Measurements from ENCODE around the gene COL19A1. TPM values are rescaled to one million over a fixed set of nuclear protein-coding genes. Genes with fewer than 3 reads are reported as not detected.

COL19A1 gene
- total RNA-seq, 4 donors from 2014 or later = 0.19 TPM; not detected in 3

DNA sequence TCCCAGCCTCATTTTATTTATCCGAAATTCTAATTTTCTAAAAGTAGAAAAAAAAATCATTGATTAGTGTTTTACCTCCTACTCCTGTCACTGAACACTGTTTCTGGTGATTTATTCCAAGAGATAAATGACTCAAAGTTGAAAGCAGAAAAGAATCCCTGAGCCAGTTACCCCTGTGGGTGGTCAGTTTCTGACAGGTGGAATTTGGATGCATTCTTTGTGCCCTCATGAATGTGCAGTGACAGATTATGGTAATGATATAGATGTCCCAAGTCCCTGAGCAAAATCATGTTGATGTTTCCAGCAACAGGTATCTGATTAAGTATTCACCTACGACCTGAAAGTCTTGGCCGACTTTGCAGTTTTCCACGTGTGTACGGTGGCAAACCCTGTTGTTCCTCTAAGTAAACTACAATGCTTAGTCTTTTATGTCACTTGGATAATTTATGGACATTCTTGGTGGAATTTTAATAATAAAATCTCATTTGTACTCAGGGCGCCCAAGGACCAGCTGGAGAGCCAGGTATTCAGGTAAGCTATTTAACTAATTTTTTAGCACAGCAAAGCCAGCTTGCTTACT, 282.9 kb downstream of the COL19A1 start:
- TF ChIP-seq, protein P1, sequence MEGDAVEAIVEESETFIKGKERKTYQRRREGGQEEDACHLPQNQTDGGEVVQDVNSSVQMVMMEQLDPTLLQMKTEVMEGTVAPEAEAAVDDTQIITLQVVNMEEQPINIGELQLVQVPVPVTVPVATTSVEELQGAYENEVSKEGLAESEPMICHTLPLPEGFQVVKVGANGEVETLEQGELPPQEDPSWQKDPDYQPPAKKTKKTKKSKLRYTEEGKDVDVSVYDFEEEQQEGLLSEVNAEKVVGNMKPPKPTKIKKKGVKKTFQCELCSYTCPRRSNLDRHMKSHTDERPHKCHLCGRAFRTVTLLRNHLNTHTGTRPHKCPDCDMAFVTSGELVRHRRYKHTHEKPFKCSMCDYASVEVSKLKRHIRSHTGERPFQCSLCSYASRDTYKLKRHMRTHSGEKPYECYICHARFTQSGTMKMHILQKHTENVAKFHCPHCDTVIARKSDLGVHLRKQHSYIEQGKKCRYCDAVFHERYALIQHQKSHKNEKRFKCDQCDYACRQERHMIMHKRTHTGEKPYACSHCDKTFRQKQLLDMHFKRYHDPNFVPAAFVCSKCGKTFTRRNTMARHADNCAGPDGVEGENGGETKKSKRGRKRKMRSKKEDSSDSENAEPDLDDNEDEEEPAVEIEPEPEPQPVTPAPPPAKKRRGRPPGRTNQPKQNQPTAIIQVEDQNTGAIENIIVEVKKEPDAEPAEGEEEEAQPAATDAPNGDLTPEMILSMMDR (IDR thresholded peaks at IDR 0.05) = no peak
- TF ChIP-seq POLR2A (IDR thresholded peaks at IDR 0.05) = no peak
- Histone ChIP-seq H3K27ac (no peak overlapping the region), H3K9me3 (no peaks in the 10 kb centered on the region), H3K4me3 (no peak overlapping the region), H3K4me1 (no peaks in the 10 kb centered on the region), H3K27me3 (no peaks in the 10 kb centered on the region), H3K36me3 (no peaks in the 10 kb centered on the region)
- no peak for DNase-seq
- WGBS, 2 donors = 86 to 87% methylated on average over 6 of the region's 6 CpGs
- intact Hi-C loops (cut with DNase I) = no loop called here

DNA sequence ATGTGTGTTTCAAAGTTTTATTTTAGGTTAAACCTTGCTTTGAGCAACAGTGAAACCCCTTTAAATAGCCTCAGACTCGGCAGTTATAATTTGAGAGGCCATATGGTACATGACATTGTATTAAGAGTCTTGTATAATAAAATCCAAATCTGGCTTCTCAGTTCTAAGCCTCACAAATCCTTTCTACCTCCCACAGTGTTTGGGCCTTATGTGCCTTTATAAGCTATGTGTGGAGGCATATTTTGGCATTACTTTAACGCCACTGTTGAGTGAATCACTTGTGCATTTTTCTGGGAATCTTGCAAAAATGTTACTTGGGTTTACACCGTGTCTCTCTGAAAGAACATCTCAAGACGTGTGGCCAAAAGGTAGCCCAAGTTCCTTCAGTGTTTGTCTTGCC, 284.2 kb downstream of the COL19A1 start:
- no peak for DNase-seq
- Histone ChIP-seq H3K27me3 (no peaks in the 10 kb centered on the region), H3K9me3 (no peaks in the 10 kb centered on the region), H3K4me1 (no peaks in the 10 kb centered on the region), H3K4me3 (no peak overlapping the region), H3K27ac (no peak overlapping the region), H3K36me3 (no peaks in the 10 kb centered on the region)
- no peak for TF ChIP-seq POLR2A (IDR thresholded peaks at IDR 0.05)
- TF ChIP-seq, protein P1 (IDR thresholded peaks at IDR 0.05) = no peak
- intact Hi-C loops (cut with DNase I) = no loop called here
- 44 to 52% methylated on average over 4 of the region's 4 CpGs for WGBS, 2 donors

DNA sequence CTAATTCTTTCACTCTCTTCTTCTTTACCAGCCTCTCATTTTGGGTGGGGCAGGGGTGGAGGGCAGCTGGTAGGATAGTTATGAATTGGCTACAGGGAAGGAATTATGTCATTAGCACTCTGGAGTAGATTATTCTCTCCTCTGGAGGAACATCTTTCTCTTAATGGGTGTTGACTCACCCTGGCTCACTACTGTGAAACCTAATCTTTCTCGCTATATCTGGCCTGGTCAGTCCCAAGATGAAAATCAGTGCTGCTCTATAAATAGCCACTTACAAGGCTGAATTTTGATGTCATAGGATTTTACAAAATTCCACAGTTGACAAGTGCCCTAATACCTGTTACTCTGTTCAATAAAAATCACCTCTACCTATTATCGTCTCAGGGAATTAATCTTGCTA, 285.3 kb downstream of the COL19A1 start:
- no peaks in the 10 kb centered on the region for H3K4me1 ChIP-seq
- no peaks in the 10 kb centered on the region for H3K36me3 ChIP-seq
- no peaks in the 10 kb centered on the region for H3K9me3 ChIP-seq
- H3K27me3 ChIP-seq = no peaks in the 10 kb centered on the region
- WGBS, 2 donors = 64 to 80% methylated on average over 2 of the region's 2 CpGs
- TF ChIP-seq POLR2A (IDR thresholded peaks at IDR 0.05) = no peak
- TF ChIP-seq, protein P1 (IDR thresholded peaks at IDR 0.05) = no peak
- intact Hi-C loops (cut with DNase I) = no loop called here
- H3K4me3 ChIP-seq = no peak overlapping the region
- H3K27ac ChIP-seq = no peak overlapping the region
- no peak for DNase-seq

DNA sequence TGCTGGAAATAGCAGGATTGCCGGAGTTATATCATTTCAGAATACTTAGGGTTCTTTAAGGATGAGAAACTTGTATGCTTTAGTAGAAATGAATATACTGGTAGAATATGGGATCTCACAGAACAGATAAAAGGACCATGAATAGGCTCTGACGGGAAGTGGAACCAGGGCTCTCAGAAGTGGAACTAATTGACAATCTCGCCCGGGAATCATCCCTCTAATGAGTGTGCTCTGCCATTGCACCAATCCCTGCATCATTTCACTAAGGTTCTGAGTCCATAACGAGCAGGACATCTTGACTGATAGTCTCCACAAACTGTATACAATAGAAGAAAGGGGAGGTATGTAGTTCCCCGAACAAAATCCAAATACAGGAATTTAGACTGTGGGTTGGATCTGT, 286.4 kb downstream of the COL19A1 start:
- 61 to 73% methylated on average over 6 of the region's 6 CpGs for WGBS, 2 donors
- intact Hi-C loops (cut with DNase I) = no loop called here
- TF ChIP-seq, protein P1 (IDR thresholded peaks at IDR 0.05) = no peak
- no peak for TF ChIP-seq POLR2A (IDR thresholded peaks at IDR 0.05)

DNA sequence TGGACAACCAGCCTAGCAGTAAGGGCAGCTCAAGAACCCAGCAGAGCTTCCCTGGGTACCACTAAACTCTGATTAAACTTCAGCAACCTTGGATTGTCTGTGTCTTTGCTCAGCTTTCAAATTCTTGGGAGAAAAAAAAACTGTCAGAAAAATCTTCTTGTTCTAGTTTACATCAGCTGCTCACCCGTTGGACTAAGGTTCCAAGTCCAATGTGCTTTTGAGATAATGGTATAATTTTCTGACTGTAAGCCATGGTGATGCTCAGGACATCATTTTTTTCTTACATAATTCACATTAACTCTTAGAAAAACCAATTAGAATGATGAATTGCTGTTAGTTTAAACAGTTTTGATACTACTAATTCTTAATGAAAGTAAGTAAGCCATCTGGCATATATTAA, 290.7 kb downstream of the COL19A1 start:
- Histone ChIP-seq H3K36me3 (no peaks in the 10 kb centered on the region), H3K27ac (no peak overlapping the region), H3K4me3 (no peak overlapping the region), H3K9me3 (no peaks in the 10 kb centered on the region), H3K4me1 (no peaks in the 10 kb centered on the region), H3K27me3 (no peaks in the 10 kb centered on the region)
- 40% methylated on average over 1 of the region's 1 CpG for WGBS, 2 donors
- DNase-seq = no peak
- TF ChIP-seq, protein P1 (IDR thresholded peaks at IDR 0.05) = no peak
- no peak for TF ChIP-seq POLR2A (IDR thresholded peaks at IDR 0.05)
- intact Hi-C loops (cut with DNase I) = no loop called here

More for the DNA sequence above, 286.4 kb downstream of the COL19A1 start:
- Histone ChIP-seq H3K27me3 (no peaks in the 10 kb centered on the region), H3K4me1 (no peaks in the 10 kb centered on the region), H3K4me3 (no peak overlapping the region), H3K9me3 (no peaks in the 10 kb centered on the region), H3K36me3 (no peaks in the 10 kb centered on the region), H3K27ac (no peak overlapping the region)
- DNase-seq = no peak
